ENCODE measurements around the gene ECI2. TPM values are rescaled to one million over a fixed set of nuclear protein-coding genes. Genes with fewer than 3 reads are reported as not detected.
"Not testable (repeated sequence)": the region's sequence is repeated elsewhere in the genome, so short reads cannot be mapped to it uniquely, and the experiment has no call there.

The ECI2 gene
- polyA plus RNA-seq, 5 donors: 67.3 to 88.6 (median 79.5) TPM

GRCh38 chr6:4108561-4109093 is 26.7 kb downstream of the ECI2 start:
- no peak for DNase-seq

GRCh38 chr6:4107873-4108272 is 27.5 kb downstream of the ECI2 start:
- DNase-seq: no peak

- no peak for DNase-seq
Measured at GRCh38 chr6:4105980-4106536, 29.3 kb downstream of the ECI2 start.

GRCh38 chr6:4103929-4104328 is 31.4 kb downstream of the ECI2 start:
- DNase-seq: no peak

GRCh38 chr6:4102687-4103244 is 32.6 kb downstream of the ECI2 start:
- no peak for DNase-seq

GRCh38 chr6:4101298-4101697 is 34.1 kb downstream of the ECI2 start:
- no peak for DNase-seq

- no peak for DNase-seq
Measured at GRCh38 chr6:4100655-4101054, 34.7 kb downstream of the ECI2 start.

- no peak for DNase-seq
Measured at GRCh38 chr6:4093288-4093687, 42.1 kb downstream of the ECI2 start.

GRCh38 chr6:4091941-4092340 is 43.4 kb downstream of the ECI2 start:
- no peak for DNase-seq

- DNase-seq: not testable (repeated sequence)
Measured at GRCh38 chr6:4090043-4090442, 45.3 kb downstream of the ECI2 start.

GRCh38 chr6:4088704-4089103 is 46.7 kb downstream of the ECI2 start:
- DNase-seq: no peak

- no peak for DNase-seq
Measured at GRCh38 chr6:4085332-4085700, 50.1 kb downstream of the ECI2 start.

- no peak for DNase-seq
Measured at GRCh38 chr6:4084444-4085331, 50.7 kb downstream of the ECI2 start.

GRCh38 chr6:4078691-4079471 is 56.5 kb downstream of the ECI2 start, which contains the start of gene FAM217A:
FAM217A (minus strand) TSS chr6:4079137; CDS start chr6:4077414, 1,723 bp downstream.
- no peak for DNase-seq

GRCh38 chr6:4074478-4075235 is 60.7 kb downstream of the ECI2 start:
- DNase-seq: no peak

GRCh38 chr6:4071330-4071729 is 64.0 kb downstream of the ECI2 start:
- DNase-seq: no peak

GRCh38 chr6:4069199-4069598 is 66.2 kb downstream of the ECI2 start:
- no peak for DNase-seq

GRCh38 chr6:4067673-4068072 is 67.7 kb downstream of the ECI2 start:
- DNase-seq: no peak

GRCh38 chr6:4066029-4066755 is 69.2 kb downstream of the ECI2 start:
- DNase-seq: no peak

Measured in right lung (tissue), 5 donors.